Measurements from ENCODE around the gene CHN2. TPM values are rescaled to one million over a fixed set of nuclear protein-coding genes. Genes with fewer than 3 reads are reported as not detected.

The CHN2 gene
- total RNA-seq, 1 experiment from 2014 or later: 2.1 TPM

DNA sequence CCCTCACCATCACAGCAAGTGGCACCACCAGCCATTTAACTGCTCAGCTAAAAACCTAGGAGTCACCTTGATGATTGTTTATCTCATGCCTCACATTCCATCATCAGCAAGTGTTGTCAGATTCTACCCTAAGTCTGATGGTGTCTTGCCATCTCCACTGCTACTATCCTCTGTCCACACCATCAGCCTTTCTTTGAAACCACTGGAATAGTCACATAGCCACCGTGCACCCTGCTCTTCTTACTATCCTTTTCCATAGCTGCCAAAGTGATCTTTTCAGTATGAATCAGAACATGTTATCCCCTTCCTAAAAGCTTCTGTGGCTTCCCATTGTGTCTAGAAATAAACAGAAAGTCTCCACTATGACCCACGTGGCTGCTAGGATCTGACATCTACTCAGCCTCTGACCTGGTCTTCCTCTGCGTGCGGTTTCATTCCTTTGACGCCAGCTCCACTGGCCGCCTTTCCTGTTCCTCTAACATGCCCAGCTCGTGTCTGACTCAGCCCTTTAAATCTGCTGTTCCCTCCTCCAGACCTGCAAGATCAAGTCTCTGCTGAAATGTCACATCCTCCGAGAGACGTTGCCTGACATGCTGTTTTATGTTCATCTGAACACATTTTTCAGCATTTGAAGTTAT is 16.5 kb upstream of the CHN2 start (continued):
- TF ChIP-seq, protein P1, sequence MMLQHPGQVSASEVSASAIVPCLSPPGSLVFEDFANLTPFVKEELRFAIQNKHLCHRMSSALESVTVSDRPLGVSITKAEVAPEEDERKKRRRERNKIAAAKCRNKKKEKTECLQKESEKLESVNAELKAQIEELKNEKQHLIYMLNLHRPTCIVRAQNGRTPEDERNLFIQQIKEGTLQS (IDR thresholded peaks at IDR 0.05): no peak
- TF ChIP-seq, protein P2, sequence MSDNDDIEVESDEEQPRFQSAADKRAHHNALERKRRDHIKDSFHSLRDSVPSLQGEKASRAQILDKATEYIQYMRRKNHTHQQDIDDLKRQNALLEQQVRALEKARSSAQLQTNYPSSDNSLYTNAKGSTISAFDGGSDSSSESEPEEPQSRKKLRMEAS (IDR thresholded peaks at IDR 0.05): no peak
- TF ChIP-seq ZNF274 (IDR thresholded peaks at IDR 0.05; ENCODE audit: low read depth, low read length) (no peak), SIN3A (IDR thresholded peaks at IDR 0.05; ENCODE audit: low read depth) (no peak), ELF1 (IDR thresholded peaks at IDR 0.05; ENCODE audit: borderline replicate concordance, low read depth) (no peak), TCF7L2 (IDR thresholded peaks at IDR 0.05; ENCODE audit: borderline replicate concordance, extremely low read depth, insufficient read depth, insufficient read length) (no peak), YY1 (IDR thresholded peaks at IDR 0.05; ENCODE audit: extremely low read depth, insufficient replicate concordance, low read depth, low read length) (no peak), POLR2A (IDR thresholded peaks at IDR 0.05; ENCODE audit: borderline replicate concordance, extremely low read depth, insufficient read depth, insufficient read length) (no peak)

DNA sequence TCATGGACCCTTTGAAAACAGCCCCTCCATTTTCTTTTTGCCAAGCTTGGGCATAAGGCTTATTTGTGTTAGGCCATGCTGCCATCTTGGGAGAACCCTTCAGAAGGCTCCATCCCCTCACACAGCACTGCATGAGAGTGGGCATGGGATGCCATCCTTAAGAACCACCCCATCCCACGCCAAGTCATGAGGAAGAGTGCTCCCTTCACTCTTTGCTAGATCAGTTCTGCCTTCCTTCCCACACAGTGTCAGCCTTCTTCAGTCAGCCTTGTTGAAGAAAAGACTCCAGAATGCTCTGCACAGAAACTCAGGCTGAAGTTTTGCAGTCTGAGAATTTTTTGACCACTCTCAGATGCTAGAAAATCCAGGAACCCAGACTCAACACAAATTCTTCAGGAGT is 15.5 kb upstream of the CHN2 start:
- BruUV-seq (replicated peaks): no TSS peak
- CTCF ChIA-PET: interaction anchor here (3.0 kb wide), 1 partner anchor 11 kb away, joined by 14 read pairs; no protein-coding TSS in a partner anchor
- POLR2A ChIA-PET: no interaction called here

More for the DNA sequence above, 15.5 kb upstream of the CHN2 start:
- Histone ChIP-seq H3K9me2 (ENCODE audit: insufficient read depth) (no peaks in the 10 kb centered on the region), H3K9ac (ENCODE audit: low read length) (no peak overlapping the region), H3K4me1 (ENCODE audit: control insufficient read depth in 1 of 2, insufficient read depth in 2 of 2, low read length in 2 of 2) (no peaks in the 10 kb centered on the region), H3K4me2 (ENCODE audit: low read length) (no peak overlapping the region), H3K27me3 (ENCODE audit: insufficient read depth, low read length) (no peaks in the 10 kb centered on the region), H4K20me1 (ENCODE audit: insufficient read depth) (no peaks in the 10 kb centered on the region), H3K36me3 (ENCODE audit: control insufficient read depth in 1 of 2, insufficient read depth in 2 of 2, low read length in 2 of 2) (no peaks in the 10 kb centered on the region), H2AFZ (ENCODE audit: low read depth, low read length, poor library complexity, severe bottlenecking) (no peak overlapping the region), H3K4me3 (replicated peaks in 1 of 2; ENCODE audit: low read depth in 1 of 2, low read length in 2 of 2) (no peak overlapping the region), H3K9me3 (ENCODE audit: control insufficient read depth in 1 of 2, insufficient read depth in 1 of 2, low read depth in 1 of 2, low read length in 2 of 2) (no peaks in the 10 kb centered on the region), H3K27ac (ENCODE audit: low read depth, low read length) (no peak overlapping the region), H3K79me2 (ENCODE audit: insufficient read depth, low read length) (no peaks in the 10 kb centered on the region)
- RAD21 ChIA-PET (ENCODE audit: low non-redundant PET in 1 of 2, low total read pairs in 2 of 2, uncharacterized antibody in 2 of 2, unreplicated experiment in 2 of 2): no interaction called here
- intact Hi-C loops (cut with micrococcal nuclease): no loop called here
- TF ChIP-seq, protein P3, sequence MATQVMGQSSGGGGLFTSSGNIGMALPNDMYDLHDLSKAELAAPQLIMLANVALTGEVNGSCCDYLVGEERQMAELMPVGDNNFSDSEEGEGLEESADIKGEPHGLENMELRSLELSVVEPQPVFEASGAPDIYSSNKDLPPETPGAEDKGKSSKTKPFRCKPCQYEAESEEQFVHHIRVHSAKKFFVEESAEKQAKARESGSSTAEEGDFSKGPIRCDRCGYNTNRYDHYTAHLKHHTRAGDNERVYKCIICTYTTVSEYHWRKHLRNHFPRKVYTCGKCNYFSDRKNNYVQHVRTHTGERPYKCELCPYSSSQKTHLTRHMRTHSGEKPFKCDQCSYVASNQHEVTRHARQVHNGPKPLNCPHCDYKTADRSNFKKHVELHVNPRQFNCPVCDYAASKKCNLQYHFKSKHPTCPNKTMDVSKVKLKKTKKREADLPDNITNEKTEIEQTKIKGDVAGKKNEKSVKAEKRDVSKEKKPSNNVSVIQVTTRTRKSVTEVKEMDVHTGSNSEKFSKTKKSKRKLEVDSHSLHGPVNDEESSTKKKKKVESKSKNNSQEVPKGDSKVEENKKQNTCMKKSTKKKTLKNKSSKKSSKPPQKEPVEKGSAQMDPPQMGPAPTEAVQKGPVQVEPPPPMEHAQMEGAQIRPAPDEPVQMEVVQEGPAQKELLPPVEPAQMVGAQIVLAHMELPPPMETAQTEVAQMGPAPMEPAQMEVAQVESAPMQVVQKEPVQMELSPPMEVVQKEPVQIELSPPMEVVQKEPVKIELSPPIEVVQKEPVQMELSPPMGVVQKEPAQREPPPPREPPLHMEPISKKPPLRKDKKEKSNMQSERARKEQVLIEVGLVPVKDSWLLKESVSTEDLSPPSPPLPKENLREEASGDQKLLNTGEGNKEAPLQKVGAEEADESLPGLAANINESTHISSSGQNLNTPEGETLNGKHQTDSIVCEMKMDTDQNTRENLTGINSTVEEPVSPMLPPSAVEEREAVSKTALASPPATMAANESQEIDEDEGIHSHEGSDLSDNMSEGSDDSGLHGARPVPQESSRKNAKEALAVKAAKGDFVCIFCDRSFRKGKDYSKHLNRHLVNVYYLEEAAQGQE (IDR thresholded peaks at IDR 0.05; ENCODE audit: low read depth): no peak
- TF ChIP-seq CBX3 (IDR thresholded peaks at IDR 0.05; ENCODE audit: low read depth) (no peak), RAD21 (IDR thresholded peaks at IDR 0.05; ENCODE audit: low read depth) (no peak)
- TF ChIP-seq, protein P4, sequence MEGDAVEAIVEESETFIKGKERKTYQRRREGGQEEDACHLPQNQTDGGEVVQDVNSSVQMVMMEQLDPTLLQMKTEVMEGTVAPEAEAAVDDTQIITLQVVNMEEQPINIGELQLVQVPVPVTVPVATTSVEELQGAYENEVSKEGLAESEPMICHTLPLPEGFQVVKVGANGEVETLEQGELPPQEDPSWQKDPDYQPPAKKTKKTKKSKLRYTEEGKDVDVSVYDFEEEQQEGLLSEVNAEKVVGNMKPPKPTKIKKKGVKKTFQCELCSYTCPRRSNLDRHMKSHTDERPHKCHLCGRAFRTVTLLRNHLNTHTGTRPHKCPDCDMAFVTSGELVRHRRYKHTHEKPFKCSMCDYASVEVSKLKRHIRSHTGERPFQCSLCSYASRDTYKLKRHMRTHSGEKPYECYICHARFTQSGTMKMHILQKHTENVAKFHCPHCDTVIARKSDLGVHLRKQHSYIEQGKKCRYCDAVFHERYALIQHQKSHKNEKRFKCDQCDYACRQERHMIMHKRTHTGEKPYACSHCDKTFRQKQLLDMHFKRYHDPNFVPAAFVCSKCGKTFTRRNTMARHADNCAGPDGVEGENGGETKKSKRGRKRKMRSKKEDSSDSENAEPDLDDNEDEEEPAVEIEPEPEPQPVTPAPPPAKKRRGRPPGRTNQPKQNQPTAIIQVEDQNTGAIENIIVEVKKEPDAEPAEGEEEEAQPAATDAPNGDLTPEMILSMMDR (IDR thresholded peaks at IDR 0.05 in 2 of 3, conservative IDR thresholded peaks at IDR 0.05 in 1 of 3; ENCODE audit: borderline replicate concordance in 1 of 3, insufficient read depth in 1 of 3, low read depth in 2 of 3, low read length in 2 of 3): no peak
- ATAC-seq: no peak
- DNase-seq (ENCODE audit: low read depth, low spot score): no peak

All from HCT116 (cell line).